Activated naive CD4-positive, alpha-beta T cell treated with anti-CD3 and anti-CD28 coated beads, Interleukin-2, amount 50 U/mL, for 16 hours (primary cell): Measurements from ENCODE around the gene TMEM37.

Source experiments
- DNase-seq: peaks from one replicate; pipeline ENCODE4 v3.0.0-alpha.2; 2020

TMEM37 gene

GRCh38 chr2:119419803-119420508, 11.7 kb upstream of the TMEM37 start:
- no peak for DNase-seq

GRCh38 chr2:119421304-119421703, 10.3 kb upstream of the TMEM37 start:
- DNase-seq, result no peak

- no peak for DNase-seq
These were observed 9.9 kb upstream of the TMEM37 start for GRCh38 chr2:119421741-119422140.

- DNase-seq, result no peak
These were observed 9.1 kb upstream of the TMEM37 start for GRCh38 chr2:119422360-119423107.

GRCh38 chr2:119423108-119423444, 8.6 kb upstream of the TMEM37 start:
- no peak for DNase-seq

- no peak for DNase-seq
These were observed 7.8 kb upstream of the TMEM37 start for GRCh38 chr2:119423811-119424210.

GRCh38 chr2:119424284-119425118, 7.2 kb upstream of the TMEM37 start:
- no peak for DNase-seq

GRCh38 chr2:119425119-119425405, 6.6 kb upstream of the TMEM37 start:
- no peak for DNase-seq

- DNase-seq, result no peak
These were observed 5.8 kb upstream of the TMEM37 start for GRCh38 chr2:119425620-119426395.

- no peak for DNase-seq
These were observed 5.3 kb upstream of the TMEM37 start for GRCh38 chr2:119426396-119426675.

GRCh38 chr2:119426801-119427395, 4.8 kb upstream of the TMEM37 start:
- DNase-seq, result no peak

- DNase-seq, result no peak
These were observed 3.9 kb upstream of the TMEM37 start for GRCh38 chr2:119427756-119428155.

GRCh38 chr2:119428488-119429224, 3.0 kb upstream of the TMEM37 start:
- DNase-seq, result no peak

GRCh38 chr2:119429225-119429981, 2.3 kb upstream of the TMEM37 start:
- DNase-seq, result no peak

GRCh38 chr2:119430023-119430498, 1.6 kb upstream of the TMEM37 start:
- no peak for DNase-seq

GRCh38 chr2:119431976-119432850, 559 bp downstream of the TMEM37 start:
- DNase-seq, result no peak

GRCh38 chr2:119432851-119433522, 1.3 kb downstream of the TMEM37 start:
- DNase-seq, result no peak

- no peak for DNase-seq
These were observed 2.1 kb downstream of the TMEM37 start for GRCh38 chr2:119433636-119434327.

GRCh38 chr2:119434664-119435063, 3.0 kb downstream of the TMEM37 start:
- no peak for DNase-seq
